Measurements from ENCODE around the gene GSTA5.
"Not testable (repeated sequence)": the region's sequence is repeated elsewhere in the genome, so short reads cannot be mapped to it uniquely, and the experiment has no call there.

GSTA5 gene

DNA sequence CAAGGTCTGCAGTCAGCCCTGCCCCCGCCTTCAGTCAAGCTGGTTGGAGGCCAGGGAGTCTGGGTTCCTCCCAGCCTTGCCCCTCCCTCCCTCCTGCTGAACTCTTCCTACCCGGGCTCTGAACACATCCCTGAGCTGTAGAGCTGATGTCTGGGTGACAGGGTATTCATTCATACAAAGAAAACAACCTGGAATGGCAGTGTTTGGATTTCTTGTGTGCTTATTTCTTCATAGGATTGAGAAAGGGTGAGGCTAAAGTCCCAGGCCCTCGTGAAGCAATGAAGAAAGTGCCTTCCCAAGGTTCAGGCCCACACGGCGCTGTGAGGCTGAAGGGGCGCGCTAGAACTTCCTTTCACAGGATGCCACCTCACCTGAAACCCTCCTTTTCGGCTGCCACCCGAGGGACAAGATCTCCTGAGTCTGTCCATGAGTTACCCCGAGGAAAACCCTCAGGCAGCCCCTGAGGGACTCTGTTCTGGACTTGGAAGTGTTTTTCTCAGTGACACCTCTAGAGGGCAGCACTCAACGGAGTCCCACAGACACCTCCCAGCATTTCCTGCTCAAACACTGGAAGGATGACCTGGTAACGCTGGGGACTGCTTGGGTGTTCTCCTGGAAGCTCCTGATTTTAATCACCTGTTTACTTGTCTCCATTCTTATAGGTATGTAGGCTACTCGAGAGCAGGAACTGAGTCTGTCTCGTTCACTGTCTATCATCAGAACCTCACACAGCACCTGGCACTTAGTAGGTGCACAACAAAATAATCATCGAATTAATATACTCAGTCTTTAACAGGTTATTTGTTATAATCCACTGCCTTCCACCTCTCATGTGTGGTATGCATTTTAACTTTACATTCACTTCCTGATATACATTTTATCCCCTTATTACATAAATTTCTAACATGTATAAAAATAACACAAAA is 25.2 kb downstream of the GSTA5 start:
- no peak overlapping the region for H3K4me3 ChIP-seq (ENCODE audit: low read length, poor library complexity, severe bottlenecking)
- H3K36me3 ChIP-seq (ENCODE audit: insufficient read depth, low read length): no peaks in the 10 kb centered on the region
- H4K20me1 ChIP-seq (ENCODE audit: insufficient read depth, low read length, poor library complexity, severe bottlenecking): no peaks in the 10 kb centered on the region
- no peak overlapping the region for H3K4me2 ChIP-seq (ENCODE audit: low read depth, low read length, poor library complexity, severe bottlenecking)
- H3K4me1 ChIP-seq (ENCODE audit: insufficient read depth, low read length, poor library complexity, severe bottlenecking): no peaks in the 10 kb centered on the region
- H3F3A ChIP-seq (ENCODE audit: low read depth): no peaks in the 10 kb centered on the region
- H3K79me2 ChIP-seq (ENCODE audit: insufficient read depth, low read length): no peaks in the 10 kb centered on the region
- no peaks in the 10 kb centered on the region for H3K9me2 ChIP-seq (replicated peaks; ENCODE audit: low read depth, low read length)
- no peaks in the 10 kb centered on the region for H3K27me3 ChIP-seq (ENCODE audit: insufficient read depth, low read length, poor library complexity, severe bottlenecking)
- TF ChIP-seq EZH2phosphoT487 (IDR thresholded peaks at IDR 0.05; ENCODE audit: borderline replicate concordance): no peak
- TF ChIP-seq, protein P1, sequence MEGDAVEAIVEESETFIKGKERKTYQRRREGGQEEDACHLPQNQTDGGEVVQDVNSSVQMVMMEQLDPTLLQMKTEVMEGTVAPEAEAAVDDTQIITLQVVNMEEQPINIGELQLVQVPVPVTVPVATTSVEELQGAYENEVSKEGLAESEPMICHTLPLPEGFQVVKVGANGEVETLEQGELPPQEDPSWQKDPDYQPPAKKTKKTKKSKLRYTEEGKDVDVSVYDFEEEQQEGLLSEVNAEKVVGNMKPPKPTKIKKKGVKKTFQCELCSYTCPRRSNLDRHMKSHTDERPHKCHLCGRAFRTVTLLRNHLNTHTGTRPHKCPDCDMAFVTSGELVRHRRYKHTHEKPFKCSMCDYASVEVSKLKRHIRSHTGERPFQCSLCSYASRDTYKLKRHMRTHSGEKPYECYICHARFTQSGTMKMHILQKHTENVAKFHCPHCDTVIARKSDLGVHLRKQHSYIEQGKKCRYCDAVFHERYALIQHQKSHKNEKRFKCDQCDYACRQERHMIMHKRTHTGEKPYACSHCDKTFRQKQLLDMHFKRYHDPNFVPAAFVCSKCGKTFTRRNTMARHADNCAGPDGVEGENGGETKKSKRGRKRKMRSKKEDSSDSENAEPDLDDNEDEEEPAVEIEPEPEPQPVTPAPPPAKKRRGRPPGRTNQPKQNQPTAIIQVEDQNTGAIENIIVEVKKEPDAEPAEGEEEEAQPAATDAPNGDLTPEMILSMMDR (conservative IDR thresholded peaks at IDR 0.05; ENCODE audit: low read length): peak; percentile 80
- no peaks in the 10 kb centered on the region for H3K9me3 ChIP-seq (ENCODE audit: insufficient read depth, low read depth, low read length)
- no peak overlapping the region for H3K9ac ChIP-seq (ENCODE audit: low read depth, low read length, poor library complexity, severe bottlenecking)
- H2AFZ ChIP-seq (ENCODE audit: low read length): 0 out of 2 replicates have a peak overlapping the region, but pooled peaks have one; percentile 51

DNA sequence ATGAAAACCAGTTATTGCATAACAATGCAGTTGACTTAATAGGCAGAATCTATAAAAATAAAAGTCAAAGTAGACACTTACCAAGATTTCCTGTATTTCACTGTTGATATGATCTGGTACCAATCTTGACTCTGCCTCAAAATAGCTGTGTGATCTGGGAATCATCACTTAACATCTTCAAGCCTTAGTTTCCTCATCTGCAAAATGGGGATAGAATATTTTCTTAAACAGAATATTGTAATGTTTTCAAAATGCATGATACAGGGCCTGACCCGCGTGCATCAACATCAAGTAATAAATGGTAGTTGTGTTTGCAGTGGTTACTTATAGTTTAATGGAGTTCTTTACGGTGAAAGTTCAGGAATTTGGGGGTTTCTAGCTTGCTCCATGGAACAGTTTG is 26.1 kb downstream of the GSTA5 start:
- not testable (repeated sequence) for H3K4me1 ChIP-seq (ENCODE audit: insufficient read depth, low read length, poor library complexity, severe bottlenecking); H2AFZ ChIP-seq (ENCODE audit: low read length); H3K9me2 ChIP-seq (replicated peaks; ENCODE audit: low read depth, low read length); H3K4me2 ChIP-seq (ENCODE audit: low read depth, low read length, poor library complexity, severe bottlenecking); H3K4me3 ChIP-seq (ENCODE audit: low read length, poor library complexity, severe bottlenecking); H3K79me2 ChIP-seq (ENCODE audit: insufficient read depth, low read length); H3F3A ChIP-seq (ENCODE audit: low read depth); H3K9me3 ChIP-seq (ENCODE audit: insufficient read depth, low read depth, low read length); H3K27me3 ChIP-seq (ENCODE audit: insufficient read depth, low read length, poor library complexity, severe bottlenecking); H3K36me3 ChIP-seq (ENCODE audit: insufficient read depth, low read length); H3K9ac ChIP-seq (ENCODE audit: low read depth, low read length, poor library complexity, severe bottlenecking); H4K20me1 ChIP-seq (ENCODE audit: insufficient read depth, low read length, poor library complexity, severe bottlenecking)

DNA sequence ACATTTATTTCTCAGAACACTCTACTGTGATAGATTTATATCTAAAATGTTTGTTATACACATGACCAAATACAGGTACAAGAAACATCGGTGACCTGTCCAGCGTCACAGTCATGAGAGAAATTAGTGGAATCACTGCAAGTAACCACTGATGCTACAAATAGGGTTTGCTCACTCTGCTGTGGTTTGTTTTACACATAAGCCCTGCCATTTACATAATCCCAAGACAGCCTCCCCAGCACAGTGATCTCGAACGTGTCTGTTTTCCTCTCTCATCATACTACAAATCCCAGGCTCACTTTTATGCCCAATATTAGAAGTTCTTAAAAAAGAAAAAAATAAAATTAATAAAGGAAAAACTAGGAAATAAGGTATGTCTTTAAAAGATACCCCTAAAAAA is 30.8 kb downstream of the GSTA5 start:
- H3K79me2 ChIP-seq (ENCODE audit: insufficient read depth, low read length); H3K36me3 ChIP-seq (ENCODE audit: insufficient read depth, low read length); H3K4me2 ChIP-seq (ENCODE audit: low read depth, low read length, poor library complexity, severe bottlenecking); H2AFZ ChIP-seq (ENCODE audit: low read length); H3K9ac ChIP-seq (ENCODE audit: low read depth, low read length, poor library complexity, severe bottlenecking); H3K4me3 ChIP-seq (ENCODE audit: low read length, poor library complexity, severe bottlenecking); H3K4me1 ChIP-seq (ENCODE audit: insufficient read depth, low read length, poor library complexity, severe bottlenecking); H4K20me1 ChIP-seq (ENCODE audit: insufficient read depth, low read length, poor library complexity, severe bottlenecking); H3K9me3 ChIP-seq (ENCODE audit: insufficient read depth, low read depth, low read length); H3F3A ChIP-seq (ENCODE audit: low read depth); H3K9me2 ChIP-seq (replicated peaks; ENCODE audit: low read depth, low read length); H3K27me3 ChIP-seq (ENCODE audit: insufficient read depth, low read length, poor library complexity, severe bottlenecking): not testable (repeated sequence)

DNA sequence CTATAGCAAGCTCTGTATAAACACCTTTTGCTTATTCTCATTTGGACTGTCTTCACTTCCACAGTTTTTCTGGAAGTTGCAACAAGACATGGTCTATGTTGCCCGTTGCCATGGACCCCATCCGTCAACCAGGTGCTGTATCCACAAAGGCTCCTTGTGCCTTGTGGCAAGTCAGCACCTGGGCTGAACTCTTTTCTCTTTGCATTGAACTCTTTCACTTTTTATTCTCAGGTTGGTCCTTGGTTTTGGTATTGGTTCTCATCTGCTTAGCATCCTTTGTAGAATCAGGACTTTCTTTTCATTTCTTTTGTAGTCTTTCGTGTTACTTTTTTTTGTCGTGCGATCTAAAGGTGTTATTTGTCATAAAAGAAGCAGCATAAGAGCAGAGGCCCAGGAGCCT is 32.0 kb downstream of the GSTA5 start:
- no peaks in the 10 kb centered on the region for H3F3A ChIP-seq (ENCODE audit: low read depth)
- H4K20me1 ChIP-seq (ENCODE audit: insufficient read depth, low read length, poor library complexity, severe bottlenecking): no peaks in the 10 kb centered on the region
- no peaks in the 10 kb centered on the region for H3K36me3 ChIP-seq (ENCODE audit: insufficient read depth, low read length)
- H3K4me1 ChIP-seq (ENCODE audit: insufficient read depth, low read length, poor library complexity, severe bottlenecking): no peaks in the 10 kb centered on the region
- H3K9ac ChIP-seq (ENCODE audit: low read depth, low read length, poor library complexity, severe bottlenecking): no peak overlapping the region
- H3K27me3 ChIP-seq (ENCODE audit: insufficient read depth, low read length, poor library complexity, severe bottlenecking): no peaks in the 10 kb centered on the region
- H3K9me3 ChIP-seq (ENCODE audit: insufficient read depth, low read depth, low read length): no peaks in the 10 kb centered on the region
- no peaks in the 10 kb centered on the region for H3K9me2 ChIP-seq (replicated peaks; ENCODE audit: low read depth, low read length)
- TF ChIP-seq EZH2phosphoT487 (IDR thresholded peaks at IDR 0.05; ENCODE audit: borderline replicate concordance): no peak
- TF ChIP-seq, protein P1 (conservative IDR thresholded peaks at IDR 0.05; ENCODE audit: low read length): no peak
- H3K4me2 ChIP-seq (ENCODE audit: low read depth, low read length, poor library complexity, severe bottlenecking): no peak overlapping the region
- no peak overlapping the region for H3K4me3 ChIP-seq (ENCODE audit: low read length, poor library complexity, severe bottlenecking)
- no peak overlapping the region for H2AFZ ChIP-seq (ENCODE audit: low read length)
- no peaks in the 10 kb centered on the region for H3K79me2 ChIP-seq (ENCODE audit: insufficient read depth, low read length)

DNA sequence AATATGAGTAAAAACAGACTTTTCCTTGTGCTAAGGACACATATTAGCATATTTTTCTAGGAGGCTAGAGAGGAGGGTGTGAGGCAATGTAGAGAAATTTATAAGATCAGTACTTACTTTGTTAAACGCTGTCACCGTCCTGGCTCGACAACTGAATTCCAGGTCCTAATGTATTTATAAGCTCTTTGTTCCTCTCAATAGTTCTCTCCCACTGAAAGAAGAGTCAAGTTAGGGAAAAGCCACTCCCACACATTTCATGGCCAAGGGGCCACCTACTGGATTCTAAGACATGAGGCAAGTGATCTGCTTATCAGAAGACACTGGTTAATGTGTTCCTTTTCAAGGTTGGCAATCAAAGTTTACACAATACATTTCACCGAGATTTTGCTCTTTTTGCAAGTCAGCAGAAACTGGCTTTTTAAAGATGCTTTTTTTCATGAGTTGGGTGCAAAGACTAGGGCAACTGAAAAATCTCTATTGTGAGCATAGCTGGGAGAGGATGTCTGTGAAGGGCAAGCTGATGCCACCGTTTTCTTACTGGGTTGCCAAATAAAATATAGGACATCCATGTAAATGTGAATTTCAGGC is 36.9 kb downstream of the GSTA5 start, which contains the start of gene GSTA1:
GSTA1 (minus strand) TSS at position 149 of the 588 bp plus-strand sequence. CDS start 4,549 bp downstream, outside the sequence.
- not testable (repeated sequence) for H3K79me2 ChIP-seq (ENCODE audit: insufficient read depth, low read length); H3K9me2 ChIP-seq (replicated peaks; ENCODE audit: low read depth, low read length); H2AFZ ChIP-seq (ENCODE audit: low read length); H3K4me1 ChIP-seq (ENCODE audit: insufficient read depth, low read length, poor library complexity, severe bottlenecking); H3K4me3 ChIP-seq (ENCODE audit: low read length, poor library complexity, severe bottlenecking); H3K27me3 ChIP-seq (ENCODE audit: insufficient read depth, low read length, poor library complexity, severe bottlenecking); H3F3A ChIP-seq (ENCODE audit: low read depth); H3K9ac ChIP-seq (ENCODE audit: low read depth, low read length, poor library complexity, severe bottlenecking); H4K20me1 ChIP-seq (ENCODE audit: insufficient read depth, low read length, poor library complexity, severe bottlenecking); H3K9me3 ChIP-seq (ENCODE audit: insufficient read depth, low read depth, low read length); H3K36me3 ChIP-seq (ENCODE audit: insufficient read depth, low read length); H3K4me2 ChIP-seq (ENCODE audit: low read depth, low read length, poor library complexity, severe bottlenecking)

Data from Loucy (cell line).